DMS79 treated with DMSO at 0.1 percent for 48 hours (cell line): ENCODE results near the gene KIAA0040.

Experiments used
- DNase-seq: peaks from one replicate; lab custom pipeline; 2025; lab: John Stamatoyannopoulos, UW

Gene KIAA0040

DNA sequence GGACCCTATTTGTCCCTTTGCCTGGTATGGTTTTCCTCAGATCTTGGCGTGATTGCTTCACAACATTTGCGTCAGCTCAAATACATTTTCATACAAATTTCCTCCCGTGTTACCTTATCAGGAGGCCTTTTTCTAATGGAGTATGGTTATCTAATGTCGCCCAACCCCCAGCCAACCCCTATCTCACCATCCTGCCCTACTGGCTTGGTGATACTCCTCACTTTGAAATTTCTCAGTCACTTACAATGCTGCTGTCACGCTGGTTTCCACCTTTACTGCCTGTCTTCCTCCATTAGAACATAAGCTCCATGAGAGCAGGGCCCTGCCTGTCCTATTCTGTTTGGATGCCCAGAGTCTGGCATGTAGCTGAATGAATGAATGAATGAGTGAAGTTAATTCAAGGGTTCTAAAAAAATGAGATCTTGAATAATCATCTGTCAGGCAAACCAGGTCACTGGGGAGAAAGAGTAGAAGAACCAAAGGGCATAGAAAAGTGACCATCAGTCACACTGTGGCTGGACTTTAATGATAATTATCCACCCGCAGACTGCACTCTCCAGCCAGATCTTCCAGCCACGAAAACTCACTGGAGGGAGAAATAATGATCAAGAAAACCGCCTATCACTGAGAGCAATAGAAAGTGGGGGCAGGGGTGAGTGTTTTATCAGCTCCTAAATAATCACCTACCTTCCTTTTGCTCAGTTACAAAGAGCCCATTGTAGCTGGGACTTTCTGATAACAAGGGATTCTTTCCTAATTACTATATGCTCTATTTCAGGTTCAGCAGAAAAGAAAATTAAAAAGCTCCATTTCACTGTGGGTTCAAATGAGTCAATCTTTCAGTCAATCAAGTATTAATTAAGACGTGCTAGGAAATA lies 21.3 kb downstream of the KIAA0040 start:
- DNase-seq = no peak

DNA sequence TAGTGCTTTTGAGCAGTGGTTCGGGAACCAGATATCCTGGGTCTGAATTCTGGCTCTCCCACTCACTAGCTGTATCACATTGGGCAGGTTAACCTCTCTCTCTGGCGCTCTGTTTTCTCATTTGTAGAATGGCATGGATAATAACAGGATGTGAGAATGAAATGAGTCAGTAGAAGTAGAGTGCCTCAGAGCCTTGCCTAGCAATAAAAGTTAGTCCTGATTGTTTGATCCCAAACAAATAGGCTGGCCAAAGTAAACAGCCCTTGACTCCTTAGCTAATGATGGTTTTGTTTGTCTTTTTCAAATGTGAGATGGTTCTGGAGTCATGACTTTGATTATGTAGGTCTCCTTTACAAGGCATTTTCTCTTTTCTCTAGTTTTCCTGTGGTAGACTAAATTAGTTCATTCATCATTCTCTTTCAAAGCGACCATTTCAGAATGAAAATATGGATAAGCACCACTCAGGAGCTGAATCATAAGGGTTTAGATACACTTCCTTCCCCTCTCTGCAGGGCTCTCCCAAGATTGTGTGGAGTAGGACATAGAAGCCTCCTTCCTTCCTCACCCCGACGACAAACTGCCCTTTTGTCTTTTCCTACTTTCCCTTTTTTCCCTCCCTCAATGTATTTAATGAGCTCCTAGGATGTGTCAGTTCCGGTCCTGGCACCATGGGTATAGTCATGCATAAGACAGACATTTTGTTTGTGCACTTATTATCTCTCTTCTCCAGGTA lies 23.1 kb downstream of the KIAA0040 start:
- no peak for DNase-seq

DNA sequence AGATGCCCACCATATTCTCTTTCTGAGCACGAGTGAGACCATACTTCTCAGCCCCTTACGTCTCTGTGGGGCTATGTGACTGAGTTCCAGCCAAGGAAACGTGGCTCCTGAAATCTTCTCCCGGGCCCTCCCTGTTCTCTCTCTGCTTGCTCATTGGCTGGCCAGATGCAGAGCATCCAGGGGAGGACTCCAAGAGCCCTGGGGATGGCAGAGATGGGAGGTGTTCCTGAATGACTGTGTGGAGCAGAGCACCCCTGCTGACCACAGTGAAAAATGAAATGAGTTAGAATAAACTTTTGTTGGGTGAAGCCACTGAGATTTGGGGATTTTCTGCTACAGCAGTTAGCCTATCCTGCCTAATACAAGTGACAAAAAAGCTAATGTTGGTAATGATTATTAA lies 23.8 kb downstream of the KIAA0040 start:
- DNase-seq = no peak

DNA sequence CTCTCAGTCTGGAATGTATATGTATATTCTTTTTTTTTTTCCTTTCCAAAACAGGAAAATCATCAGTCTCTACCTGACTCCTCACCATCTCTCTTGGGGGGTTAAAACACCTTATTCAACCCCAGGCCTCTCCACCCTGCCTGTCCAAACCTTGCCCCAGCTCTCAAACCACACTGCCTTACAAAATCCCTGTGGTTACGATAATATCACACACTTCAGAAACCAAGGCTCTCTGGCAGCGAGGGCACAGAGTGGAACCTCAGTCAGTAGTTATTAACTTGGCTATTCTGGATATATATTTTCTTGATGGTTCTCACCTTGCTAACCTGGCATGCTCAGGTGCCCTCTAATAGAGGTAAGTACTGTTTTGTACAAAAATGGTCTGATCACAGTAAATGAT lies 24.7 kb downstream of the KIAA0040 start:
- no peak for DNase-seq

DNA sequence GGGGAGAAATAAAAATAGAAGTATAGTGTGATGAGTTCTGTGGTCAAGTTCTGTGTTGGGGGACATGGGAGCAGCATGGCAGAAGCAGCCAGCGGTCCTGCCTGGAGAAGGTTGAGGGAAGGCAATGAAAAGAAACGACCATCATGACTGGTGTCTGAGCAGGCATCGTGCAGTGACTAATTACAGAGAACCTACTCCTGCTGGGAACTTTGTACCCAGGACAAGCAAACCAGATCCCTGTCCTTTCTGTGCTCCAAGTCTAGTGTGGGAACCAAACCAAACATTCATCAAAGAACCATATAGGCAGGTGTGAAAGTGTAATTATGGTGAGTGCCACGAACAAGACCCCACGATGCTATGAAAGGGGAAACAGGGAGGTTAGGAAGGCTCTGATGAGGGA lies 25.8 kb downstream of the KIAA0040 start:
- no peak for DNase-seq

DNA sequence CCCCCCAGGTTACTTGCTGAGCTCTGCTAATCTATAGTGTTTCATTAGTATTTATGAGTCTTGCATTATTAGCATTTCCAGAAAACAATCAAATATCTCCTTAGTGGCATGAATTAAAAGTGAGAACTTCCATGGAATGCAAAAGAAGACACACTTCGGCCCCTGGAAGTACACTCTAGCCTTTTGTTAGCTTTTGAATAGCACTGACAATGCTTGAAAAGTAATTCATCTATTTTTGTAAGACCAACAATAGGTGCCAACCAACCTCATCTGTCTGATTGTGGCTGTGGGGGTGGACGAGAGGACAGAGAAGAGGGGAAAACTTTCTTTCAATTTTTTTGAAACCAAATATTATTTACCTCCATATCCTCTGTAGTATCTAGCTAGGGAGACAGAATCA lies 27.8 kb downstream of the KIAA0040 start:
- no peak for DNase-seq

DNA sequence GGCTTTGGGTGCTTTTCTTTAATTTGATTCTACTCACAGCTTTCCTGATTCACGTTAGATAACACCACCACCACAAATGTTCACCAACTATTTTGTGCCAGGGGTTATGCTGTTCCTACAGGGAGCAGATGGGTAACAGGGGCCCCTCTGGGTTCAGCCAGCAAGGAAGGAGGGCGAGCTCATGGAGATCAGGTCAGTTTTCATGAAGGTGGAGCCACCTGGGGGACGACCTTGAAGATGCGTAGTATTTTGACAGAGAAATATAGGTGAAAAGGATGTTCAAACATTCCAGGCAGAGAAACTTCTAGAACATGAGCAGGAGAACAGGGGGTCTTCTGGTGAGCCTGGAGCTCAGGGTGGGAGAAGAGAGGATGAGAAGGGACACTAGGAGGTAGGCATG lies 28.9 kb downstream of the KIAA0040 start:
- DNase-seq = no peak

DNA sequence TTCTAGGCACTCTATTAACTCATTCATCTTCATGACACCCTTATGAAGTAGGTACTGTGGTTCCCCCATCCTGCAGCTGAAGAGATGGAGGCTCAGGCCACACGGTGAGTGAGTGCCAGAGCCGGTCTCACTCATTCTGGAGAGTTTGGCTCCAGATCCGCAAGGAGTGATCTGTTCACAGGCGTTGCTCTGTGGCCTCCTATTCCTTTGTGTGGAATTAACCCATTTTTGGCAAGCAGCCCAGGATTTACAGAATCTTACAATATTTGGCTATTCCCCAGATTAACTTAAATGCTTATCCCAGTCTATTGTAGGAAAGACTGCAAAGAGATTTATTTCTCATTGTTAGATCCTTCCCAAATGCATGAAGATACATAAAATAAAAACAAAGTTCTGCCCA lies 29.6 kb downstream of the KIAA0040 start:
- DNase-seq = no peak

DNA sequence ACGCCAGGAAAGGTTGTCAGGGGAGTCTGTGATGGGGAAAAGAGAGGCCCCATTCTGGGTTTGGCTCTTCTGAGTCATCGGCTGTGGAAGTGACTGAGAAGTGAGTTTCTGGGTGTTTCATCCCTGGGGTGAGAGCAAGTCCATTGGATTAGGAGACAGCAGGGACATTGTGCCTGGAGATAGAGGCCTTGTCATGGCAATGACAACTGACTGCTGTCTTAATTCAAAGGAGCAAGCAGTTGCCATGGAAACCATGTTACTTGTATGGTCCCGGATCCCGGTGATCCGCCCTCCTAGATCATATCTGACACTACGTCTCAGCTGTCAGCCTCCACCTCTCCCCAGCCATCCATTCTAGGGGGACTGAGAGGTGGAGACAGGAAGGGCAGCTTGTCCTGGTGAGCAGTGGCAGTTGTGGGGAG lies 34.4 kb downstream of the KIAA0040 start:
- no peak for DNase-seq

DNA sequence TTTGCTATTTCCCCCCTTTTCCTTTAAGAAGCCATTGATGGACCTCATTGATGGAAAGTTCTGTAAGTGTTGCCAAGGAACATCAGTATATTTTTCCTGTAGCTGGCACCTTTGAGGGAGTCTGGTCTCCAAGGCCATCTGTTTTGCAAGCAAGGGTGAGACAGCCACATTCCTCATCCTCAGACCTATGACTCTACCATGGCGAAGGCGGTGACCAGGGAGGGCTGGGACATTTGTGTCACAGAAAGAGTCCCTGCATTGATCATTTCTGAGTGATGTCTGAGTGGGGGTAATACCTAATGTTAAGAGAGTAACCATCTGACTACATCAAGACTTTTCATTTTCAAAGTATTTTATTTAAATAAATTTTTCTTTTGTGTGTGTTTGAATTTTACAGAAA lies 35.4 kb downstream of the KIAA0040 start:
- no peak for DNase-seq

DNA sequence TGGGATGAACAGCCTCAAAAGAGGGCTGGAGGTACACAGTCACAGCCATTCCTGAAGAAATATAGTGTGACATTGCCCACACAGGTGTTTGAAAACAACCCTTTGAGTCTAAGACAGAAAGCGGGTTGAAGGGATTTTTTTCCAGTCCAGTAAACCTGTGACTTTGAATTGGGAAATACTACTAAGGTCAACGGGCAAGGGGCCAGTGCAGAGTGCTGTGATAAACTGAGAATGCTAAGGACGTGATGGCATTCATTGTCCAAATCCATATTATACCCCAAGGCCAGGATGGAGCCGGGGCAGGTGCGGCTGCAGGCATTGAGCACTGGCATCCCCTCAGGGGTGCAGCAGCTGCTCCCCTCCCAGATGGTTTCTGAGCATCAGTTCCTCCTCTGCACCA lies 36.6 kb downstream of the KIAA0040 start:
- no peak for DNase-seq

DNA sequence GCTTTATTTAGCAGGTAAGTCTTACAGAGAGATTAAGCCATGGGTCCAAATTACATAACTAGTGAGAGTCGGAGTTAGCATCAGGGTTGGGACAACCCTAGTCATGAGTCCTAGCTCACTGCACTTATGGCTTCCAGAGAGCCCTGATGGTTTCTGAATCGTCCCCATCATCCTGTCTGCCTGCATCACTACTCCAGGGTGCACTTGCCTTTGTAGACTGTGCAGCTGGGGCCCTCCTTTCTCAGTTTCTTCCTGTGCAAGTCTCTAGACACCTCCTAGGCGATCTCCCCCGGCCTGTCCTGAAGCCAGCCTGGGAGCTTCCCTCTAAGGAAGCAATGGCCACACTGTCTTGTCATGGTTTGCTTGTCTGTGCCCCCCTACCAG lies 37.1 kb downstream of the KIAA0040 start:
- DNase-seq = no peak

DNA sequence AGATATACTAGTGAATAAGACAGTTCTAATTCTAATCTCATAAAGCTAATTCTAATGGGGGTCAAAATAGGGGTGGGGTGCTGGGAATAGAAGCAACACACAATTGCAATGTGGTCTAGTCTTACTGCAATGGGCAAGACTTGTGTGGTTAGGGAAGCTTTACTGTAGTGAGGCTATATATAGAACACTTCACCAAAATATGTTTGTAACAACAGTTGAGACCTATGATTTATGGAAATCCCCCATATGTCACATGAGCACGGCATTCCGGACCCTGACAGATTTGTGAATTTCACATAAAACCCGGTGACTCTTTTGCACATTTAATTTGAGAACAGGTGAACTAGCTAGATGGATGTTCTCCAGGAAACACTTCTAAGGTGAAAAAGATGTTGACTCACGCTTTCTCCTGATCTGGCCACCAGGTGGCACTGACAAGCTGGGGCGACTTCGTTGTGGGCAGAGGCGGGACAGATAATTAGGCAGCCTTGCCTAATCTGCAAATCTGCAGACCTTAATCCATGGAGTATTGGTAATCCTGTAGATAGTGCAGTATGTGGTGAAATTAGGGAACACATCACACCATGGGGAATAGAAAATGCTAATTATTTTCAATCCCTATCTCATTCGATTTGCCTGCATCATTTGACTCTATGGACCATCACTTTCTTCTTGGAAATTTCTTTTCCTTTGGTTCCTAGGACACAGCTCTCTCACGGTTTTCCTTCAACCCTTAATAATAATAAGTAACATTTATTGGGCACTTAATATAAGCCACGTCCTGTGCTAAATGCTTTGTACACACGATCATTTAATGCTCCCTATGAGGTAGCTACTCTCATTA lies 37.7 kb downstream of the KIAA0040 start:
- peak; percentile 21 for DNase-seq

DNA sequence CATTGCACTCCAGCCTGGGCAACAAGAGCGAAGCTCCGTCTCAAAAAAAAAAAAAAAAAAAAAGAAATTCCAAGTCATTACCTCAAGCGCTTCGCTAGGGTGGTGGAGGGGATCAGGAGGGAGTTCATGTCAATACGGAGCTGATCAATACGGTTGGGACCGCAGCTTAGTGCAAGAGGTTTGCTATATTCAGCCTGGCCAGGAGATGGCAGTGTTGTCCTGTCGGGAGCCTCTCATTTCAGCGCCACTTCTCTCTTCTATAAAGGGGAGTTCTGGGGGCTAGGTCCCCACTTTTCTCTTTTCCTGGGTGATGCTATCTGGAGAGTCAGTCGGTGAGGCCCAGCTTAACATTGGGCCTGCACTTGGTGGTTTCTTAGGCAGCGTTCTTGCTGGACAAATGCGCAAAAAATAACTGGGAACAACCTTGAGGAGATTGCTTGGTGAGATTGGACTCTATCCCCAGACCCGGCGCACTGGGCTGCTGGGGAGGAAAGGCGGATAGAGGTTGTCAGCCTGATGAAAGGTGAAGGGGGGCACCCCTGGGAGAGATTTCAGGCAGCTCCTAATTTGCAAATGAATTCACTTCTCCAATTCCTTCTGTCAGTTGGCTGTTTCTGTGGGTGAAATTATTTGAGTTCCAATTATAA lies 40.4 kb downstream of the KIAA0040 start:
- peak; percentile 7 for DNase-seq

DNA sequence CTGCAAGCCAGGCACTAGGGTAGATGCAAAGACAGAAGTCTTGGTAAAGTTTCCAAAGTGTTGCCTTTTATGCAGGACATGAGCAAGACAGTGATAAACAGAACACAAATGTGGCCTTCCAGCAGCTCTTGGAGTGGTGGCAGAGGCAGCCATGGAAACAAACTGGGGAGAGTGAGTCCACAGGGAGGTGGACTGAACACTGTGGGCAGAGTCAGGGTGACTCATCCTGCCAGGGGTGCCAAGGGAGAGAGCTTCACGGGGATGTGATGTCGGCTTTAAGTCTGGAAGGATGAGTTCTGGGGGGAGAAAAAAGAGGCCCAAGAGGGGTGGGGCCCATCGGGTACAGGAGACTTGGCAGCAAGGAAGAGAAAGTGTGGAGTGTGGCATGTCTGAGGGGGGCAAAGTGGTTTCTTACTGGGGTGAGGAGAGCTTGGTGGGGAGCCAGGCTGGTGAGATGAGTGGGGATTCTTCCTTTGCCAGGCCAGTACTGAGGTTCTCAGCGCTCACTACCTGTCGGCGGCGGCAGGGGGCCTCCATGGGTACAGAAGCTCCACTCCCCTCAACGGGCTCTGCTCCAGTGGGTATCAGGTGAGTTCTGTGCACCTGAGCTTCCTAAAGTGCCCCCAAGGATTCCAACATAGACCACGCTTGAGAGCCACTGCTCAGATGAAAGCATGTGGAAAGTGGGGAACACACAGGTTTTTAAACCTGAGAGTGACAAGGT lies 41.8 kb downstream of the KIAA0040 start:
- no peak for DNase-seq

DNA sequence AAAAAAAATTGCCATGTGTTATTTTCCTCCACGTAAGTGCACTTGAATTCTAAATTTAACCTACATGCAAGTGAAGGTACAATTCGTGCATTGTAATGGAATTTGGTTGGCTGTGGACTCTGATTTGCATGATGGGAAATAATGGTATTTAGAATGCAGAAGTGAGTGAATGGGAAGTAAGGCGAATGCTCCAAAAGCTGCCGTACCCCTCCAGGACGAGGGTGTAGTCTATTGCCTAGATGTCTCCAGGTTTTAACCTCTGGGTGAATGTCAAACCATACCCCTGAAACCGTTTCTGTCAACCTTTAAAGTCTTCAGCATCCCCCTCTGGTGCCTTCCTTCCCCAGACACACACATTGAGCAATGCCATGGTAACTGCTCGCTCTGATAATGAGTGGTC lies 44.5 kb downstream of the KIAA0040 start:
- DNase-seq = no peak

DNA sequence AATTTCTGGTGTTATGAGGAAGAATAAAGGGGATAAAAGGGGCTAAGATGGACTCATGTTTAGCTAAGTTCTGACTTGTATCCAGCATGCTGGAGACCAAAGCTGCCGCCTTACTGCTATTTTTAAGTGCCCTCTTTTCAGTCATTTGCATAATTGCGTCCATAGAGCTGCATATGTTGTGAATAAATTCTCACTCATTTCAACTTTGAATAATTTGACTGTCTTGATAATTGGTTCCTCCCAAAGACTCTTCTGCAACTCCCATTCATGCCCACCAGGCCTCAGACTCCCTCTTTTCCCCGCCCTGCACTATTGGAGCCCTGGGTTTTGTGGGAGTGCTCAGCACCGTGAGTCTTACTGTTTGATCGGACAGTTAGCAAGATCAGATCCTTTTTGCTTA lies 45.0 kb downstream of the KIAA0040 start:
- DNase-seq = no peak

DNA sequence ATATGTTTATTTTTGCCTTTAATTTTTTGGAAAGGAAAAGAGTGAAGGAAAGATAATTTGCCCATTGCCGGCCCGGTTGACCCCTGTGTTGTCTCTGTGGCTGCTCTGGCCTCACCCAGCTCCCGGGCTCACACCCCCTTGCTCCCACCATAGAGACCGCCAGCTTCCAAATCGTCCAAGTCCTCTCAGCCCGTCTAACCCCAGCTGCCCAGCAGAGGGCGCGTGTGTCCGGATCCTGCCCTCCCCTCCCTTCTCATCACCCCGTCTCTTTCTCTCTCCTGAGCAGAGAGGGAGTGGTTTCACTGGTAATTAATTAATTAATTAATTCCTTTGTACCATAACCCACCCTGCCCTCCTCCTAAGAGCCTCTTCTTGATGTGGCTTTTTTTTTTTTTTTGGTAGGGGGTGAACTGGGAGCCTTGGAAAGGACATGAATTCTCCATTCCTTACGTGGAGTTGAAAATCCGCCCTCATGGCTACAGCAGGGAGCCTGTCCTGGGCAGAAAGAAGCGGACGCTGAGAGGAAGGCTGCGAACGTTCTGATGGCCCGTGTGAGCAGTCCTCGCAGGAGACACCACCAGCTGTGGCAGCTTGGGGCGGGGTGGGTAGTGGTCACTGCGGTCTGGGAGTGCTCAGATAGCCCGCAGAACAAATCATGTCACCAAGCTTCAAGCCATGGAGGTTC lies 45.9 kb downstream of the KIAA0040 start:
- peak; percentile 24 for DNase-seq

DNA sequence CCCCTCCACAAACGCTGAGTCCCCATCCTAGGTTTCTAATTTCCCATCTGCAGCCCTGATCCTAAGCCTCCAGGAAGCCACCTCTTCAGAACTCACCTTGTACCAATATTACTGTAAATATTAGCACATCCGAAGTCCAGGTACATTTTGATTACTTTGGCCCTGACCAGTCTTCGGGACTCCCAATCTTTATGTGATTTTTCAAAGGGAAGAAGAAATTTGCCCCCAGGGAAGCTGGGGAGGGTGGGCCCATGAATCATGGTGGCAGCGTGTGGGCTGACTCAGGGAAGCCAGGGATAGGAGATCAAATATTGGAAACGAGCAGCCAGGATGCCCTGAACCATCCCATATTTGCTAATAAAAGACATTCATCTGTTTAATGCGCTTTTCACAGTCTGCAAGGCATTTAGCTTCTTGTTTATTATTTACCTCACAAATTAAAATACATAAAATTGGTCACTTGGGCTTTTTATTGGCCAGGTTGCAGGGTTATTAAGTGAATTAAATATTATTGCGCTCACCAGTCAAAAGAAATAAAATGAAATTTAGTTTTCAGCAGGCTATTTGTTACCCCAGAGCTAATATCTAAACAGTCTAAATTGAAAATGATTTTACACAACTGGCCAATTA lies 46.6 kb downstream of the KIAA0040 start:
- no peak for DNase-seq

DNA sequence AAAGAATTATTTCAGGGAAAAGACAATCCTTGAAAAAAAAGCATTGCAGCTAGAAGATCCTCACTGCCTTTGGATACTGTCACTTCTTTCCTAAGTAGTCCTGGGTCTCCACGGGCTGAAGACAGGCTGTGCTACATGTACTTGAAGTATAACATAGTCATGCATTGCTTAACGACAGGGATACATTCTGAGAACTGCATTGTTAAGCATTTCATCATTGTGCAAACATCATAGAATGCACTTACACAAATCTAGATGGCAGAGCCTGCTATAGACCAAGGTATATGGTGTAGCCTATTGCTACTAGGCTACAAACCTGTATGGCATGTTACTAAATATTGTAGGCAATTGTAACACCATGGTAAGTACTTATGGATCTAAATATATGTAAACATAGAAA lies 54.0 kb downstream of the KIAA0040 start:
- no peak for DNase-seq
